ENCODE measurements around the gene ABHD4. TPM values are rescaled to one million over a fixed set of nuclear protein-coding genes. Genes with fewer than 3 reads are reported as not detected.

ABHD4 gene, protein sequence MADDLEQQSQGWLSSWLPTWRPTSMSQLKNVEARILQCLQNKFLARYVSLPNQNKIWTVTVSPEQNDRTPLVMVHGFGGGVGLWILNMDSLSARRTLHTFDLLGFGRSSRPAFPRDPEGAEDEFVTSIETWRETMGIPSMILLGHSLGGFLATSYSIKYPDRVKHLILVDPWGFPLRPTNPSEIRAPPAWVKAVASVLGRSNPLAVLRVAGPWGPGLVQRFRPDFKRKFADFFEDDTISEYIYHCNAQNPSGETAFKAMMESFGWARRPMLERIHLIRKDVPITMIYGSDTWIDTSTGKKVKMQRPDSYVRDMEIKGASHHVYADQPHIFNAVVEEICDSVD
- 5.0 and 5.3 TPM in 2 replicates for total RNA-seq (2012; rRNA removed)
- 21.8 and 22.0 TPM in 2 replicates for polyA plus RNA-seq (2012; rRNA removed)
- 13.3 and 23.6 TPM in 2 replicates for polyA plus RNA-seq (2012; cell fraction: cytosol; rRNA removed)
- 22.2 and 25.4 TPM in 2 replicates for polyA plus RNA-seq (2012; cell fraction: nucleus; rRNA removed; ENCODE audit: low replicate concordance)
- Bru-seq, nascent RNA, result percentile 64 among the genes with signal in this experiment
- percentile 68 among the genes with signal in this experiment for BruChase-seq, experiment 1, labeled RNA remaining after a 6-hour chase
- percentile 58 among the genes with signal in this experiment for BruChase-seq, experiment 2, labeled RNA remaining after a 2-hour chase
- long read RNA-seq, transcript ABHD4-203 (7 exons, 3,366 nt), result major isoform, 13 of 22 reads
- long read RNA-seq, partial matches to known transcripts, result 2 of 22 reads
- long read RNA-seq, other reads (novel, unspliced or antisense), result 7 of 22 reads

DNA sequence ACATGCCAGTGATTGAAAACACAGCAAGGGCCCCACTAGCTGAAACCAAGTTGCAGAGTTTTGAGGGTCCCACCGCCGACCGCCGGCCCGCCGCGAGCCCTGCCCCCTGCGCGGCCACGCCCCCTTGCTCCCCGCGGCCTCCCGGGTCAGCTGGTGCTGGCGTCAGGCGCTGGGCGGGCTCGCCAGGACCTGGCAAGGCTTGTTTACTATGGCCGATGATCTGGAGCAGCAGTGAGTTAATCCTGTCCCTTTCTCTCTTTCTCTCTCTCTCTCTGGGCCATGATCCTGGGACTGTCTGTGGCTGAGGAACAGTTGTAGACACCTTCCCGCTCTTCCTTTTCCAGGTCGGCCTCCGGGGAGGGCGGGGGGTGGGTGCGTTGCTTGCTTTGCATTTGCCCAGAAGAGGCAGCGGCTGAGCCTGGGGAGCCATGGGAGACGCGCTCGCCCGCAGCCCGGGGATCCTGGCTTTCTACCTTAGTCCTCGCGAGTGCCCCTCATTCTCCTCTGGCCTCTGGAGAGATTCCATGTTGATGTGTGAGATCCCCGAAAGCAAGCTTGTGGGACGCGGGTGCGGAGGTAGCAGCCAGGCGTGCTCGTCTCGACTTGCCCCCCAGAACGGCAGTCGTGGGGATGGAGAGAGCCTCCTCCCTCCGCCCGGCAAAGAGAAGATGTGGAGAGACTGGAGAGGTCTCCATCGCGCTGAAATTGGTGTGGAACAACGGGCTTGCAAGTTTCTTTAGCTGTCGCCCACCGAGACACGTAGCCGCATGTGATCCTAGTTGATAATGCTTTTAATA is at the start of gene ABHD4:
ABHD4 (plus strand) TSS at position 202 of the 797 bp plus-strand sequence; CDS start at position 209, 7 bp downstream.
- Histone ChIP-seq H3K4me3 (ENCODE audit: insufficient read depth, low read depth, low read length) (peak within 1 kb of the TSS; percentile 92), H3K18ac (ENCODE audit: low read depth, low read length) (peak within 1 kb of the TSS; percentile 84), H3K27ac (ENCODE audit: insufficient read depth, low read length) (peak within 1 kb of the TSS; percentile 88), H3K23ac (ENCODE audit: low read depth, low read length) (peak within 1 kb of the TSS; percentile 93), H3K36me3 (ENCODE audit: control insufficient read depth, insufficient read depth, low read length) (peaks cover 18% of the 10 kb centered on the region), H4K20me1 (ENCODE audit: insufficient read depth, low read length) (no peaks in the 10 kb centered on the region; the same call in 1 of the 2 replicates), H3K4me2 (ENCODE audit: low read depth, low read length) (peak within 1 kb of the TSS; percentile 90), H2BK120ac (ENCODE audit: low read depth, low read length) (peak within 1 kb of the TSS; percentile 72), H2BK20ac (ENCODE audit: low read depth, low read length) (peak within 1 kb of the TSS; percentile 48), H3K4ac (ENCODE audit: low read depth, low read length) (peak within 1 kb of the TSS; percentile 86), H3K9ac (ENCODE audit: low read depth, low read length) (peak within 1 kb of the TSS; percentile 92), H2AK5ac (ENCODE audit: low read depth, low read length) (peak within 1 kb of the TSS; percentile 55; the same call in 1 of the 2 replicates), H2AK9ac (replicated peaks; ENCODE audit: low read depth, low read length, poor library complexity) (peak within 1 kb of the TSS; percentile 75), H3K9me3 (ENCODE audit: control insufficient read depth, insufficient read depth, low read length) (no peaks in the 10 kb centered on the region), H4K91ac (ENCODE audit: insufficient read depth, low read depth, low read length) (peak within 1 kb of the TSS; percentile 59), H3K79me1 (ENCODE audit: low read depth in 1 of 2, low read length in 2 of 2) (peaks cover 13 to 31% of the 10 kb centered on the region in 2 experiments), H3K4me1 (ENCODE audit: control insufficient read depth, insufficient read depth, low read length) (peaks cover 7% of the 10 kb centered on the region), H2BK5ac (ENCODE audit: low read depth, low read length, poor library complexity, severe bottlenecking) (peak within 1 kb of the TSS; percentile 84), H3K56ac (ENCODE audit: extremely low read depth, insufficient read depth, low read length) (peak within 1 kb of the TSS; percentile 73; the same call in 1 of the 2 replicates), H2BK15ac (ENCODE audit: low read depth, low read length) (peak within 1 kb of the TSS; percentile 67; the same call in 2 of the 3 replicates), H4K5ac (ENCODE audit: low read depth, low read length) (peak within 1 kb of the TSS; percentile 80), H3K9me1 (ENCODE audit: insufficient read depth, low read length) (peaks cover 19% of the 10 kb centered on the region), H3K27me3 (ENCODE audit: control insufficient read depth, insufficient read depth, low read length) (no peaks in the 10 kb centered on the region), H2AFZ (replicated peaks; ENCODE audit: low read length, poor library complexity) (peak within 1 kb of the TSS; percentile 96), H4K8ac (ENCODE audit: low read depth in 2 of 2, low read length in 2 of 2) (peak within 1 kb of the TSS; percentile 61 to 90; a peak in 3 of 4 replicates), H3K14ac (replicated peaks; ENCODE audit: low read depth, low read length) (peak within 1 kb of the TSS; percentile 89)
- in situ Hi-C loops (cut with MboI; ENCODE audit: low sequenced_read_pairs) (no loop called here), dilution Hi-C loops (cut with HindIII; ENCODE audit: low sequenced_read_pairs, unreplicated experiment) (no loop called here), intact Hi-C loops (cut with micrococcal nuclease) (no loop called here)
- BruUV-seq (replicated peaks), result TSS peak; percentile 39
- 0% methylated on average over 1 of the region's 49 CpGs; no CpG with 5 or more reads in 1 of the 2 experiments for WGBS, 2 experiments (ENCODE audit: extremely low coverage in 2 of 2, insufficient read length in 1 of 2)
- peak; percentile 42 for DNase-seq
- POLR2A ChIA-PET (ENCODE audit: unreplicated experiment), result interaction anchor here (0.6 to 1.2 kb wide), 2 partner anchors 9 to 190 kb away, joined by 5 to 6 read pairs; partner anchors contain the start of gene DAD1
- CTCF ChIA-PET, result interaction anchor here (1.2 to 2.2 kb wide), 3 partner anchors 8 to 55 kb away, joined by 6 to 14 read pairs (median 7); partner anchors contain the start of gene DAD1
- ATAC-seq (ENCODE audit: low read depth), result peak; percentile 90
- TF ChIP-seq NFE2L2 (IDR thresholded peaks at IDR 0.05; ENCODE audit: low read depth, low read length), result no peak
- no peak for TF ChIP-seq RFX5 (IDR thresholded peaks at IDR 0.05; ENCODE audit: low read depth, low read length)
- TF ChIP-seq, protein P1, sequence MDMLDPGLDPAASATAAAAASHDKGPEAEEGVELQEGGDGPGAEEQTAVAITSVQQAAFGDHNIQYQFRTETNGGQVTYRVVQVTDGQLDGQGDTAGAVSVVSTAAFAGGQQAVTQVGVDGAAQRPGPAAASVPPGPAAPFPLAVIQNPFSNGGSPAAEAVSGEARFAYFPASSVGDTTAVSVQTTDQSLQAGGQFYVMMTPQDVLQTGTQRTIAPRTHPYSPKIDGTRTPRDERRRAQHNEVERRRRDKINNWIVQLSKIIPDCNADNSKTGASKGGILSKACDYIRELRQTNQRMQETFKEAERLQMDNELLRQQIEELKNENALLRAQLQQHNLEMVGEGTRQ (IDR thresholded peaks at IDR 0.05; ENCODE audit: low read depth, low read length), result peak; percentile 85
- TF ChIP-seq MAFK (IDR thresholded peaks at IDR 0.05; ENCODE audit: low read depth, low read length), result no peak
- TF ChIP-seq MAZ (IDR thresholded peaks at IDR 0.05; ENCODE audit: borderline replicate concordance, low read depth, low read length), result peak; percentile 13; the same call in 1 of the 2 replicates
- TF ChIP-seq RAD21 (IDR thresholded peaks at IDR 0.05; ENCODE audit: low read length), result no peak
- no peak for TF ChIP-seq CHD1 (IDR thresholded peaks at IDR 0.05; ENCODE audit: low read depth, low read length)
- no peak for TF ChIP-seq BHLHE40 (IDR thresholded peaks at IDR 0.05; ENCODE audit: low read depth, low read length)
- peak; percentile 62 for TF ChIP-seq POLR2A (IDR thresholded peaks at IDR 0.05; ENCODE audit: low read depth, low read length)
- TF ChIP-seq, protein P2, sequence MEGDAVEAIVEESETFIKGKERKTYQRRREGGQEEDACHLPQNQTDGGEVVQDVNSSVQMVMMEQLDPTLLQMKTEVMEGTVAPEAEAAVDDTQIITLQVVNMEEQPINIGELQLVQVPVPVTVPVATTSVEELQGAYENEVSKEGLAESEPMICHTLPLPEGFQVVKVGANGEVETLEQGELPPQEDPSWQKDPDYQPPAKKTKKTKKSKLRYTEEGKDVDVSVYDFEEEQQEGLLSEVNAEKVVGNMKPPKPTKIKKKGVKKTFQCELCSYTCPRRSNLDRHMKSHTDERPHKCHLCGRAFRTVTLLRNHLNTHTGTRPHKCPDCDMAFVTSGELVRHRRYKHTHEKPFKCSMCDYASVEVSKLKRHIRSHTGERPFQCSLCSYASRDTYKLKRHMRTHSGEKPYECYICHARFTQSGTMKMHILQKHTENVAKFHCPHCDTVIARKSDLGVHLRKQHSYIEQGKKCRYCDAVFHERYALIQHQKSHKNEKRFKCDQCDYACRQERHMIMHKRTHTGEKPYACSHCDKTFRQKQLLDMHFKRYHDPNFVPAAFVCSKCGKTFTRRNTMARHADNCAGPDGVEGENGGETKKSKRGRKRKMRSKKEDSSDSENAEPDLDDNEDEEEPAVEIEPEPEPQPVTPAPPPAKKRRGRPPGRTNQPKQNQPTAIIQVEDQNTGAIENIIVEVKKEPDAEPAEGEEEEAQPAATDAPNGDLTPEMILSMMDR (conservative IDR thresholded peaks at IDR 0.05; ENCODE audit: low read depth, low read length), result no peak
